HG03060 (cell line): ENCODE results near the gene CCDC92B.
"Not testable (repeated sequence)": the region's sequence is repeated elsewhere in the genome, so short reads cannot be mapped to it uniquely, and the experiment has no call there.

Source experiments
- ATAC-seq: cut with Tn5 transposase; IDR thresholded peaks from one replicate; pipeline ENCODE4 v1.9.1; 2021; ENCODE audit warnings: low read depth, moderate number of reproducible peaks; ENCODE audit not compliant: unreplicated experiment

Gene CCDC92B

GRCh38 chr17:2749058-2749783 lies at the start of gene CCDC92B:
Gene CCDC92B (minus strand): TSS chr17:2749652. CDS start chr17:2735145, 14,507 bp downstream.
- ATAC-seq: no peak

DNA sequence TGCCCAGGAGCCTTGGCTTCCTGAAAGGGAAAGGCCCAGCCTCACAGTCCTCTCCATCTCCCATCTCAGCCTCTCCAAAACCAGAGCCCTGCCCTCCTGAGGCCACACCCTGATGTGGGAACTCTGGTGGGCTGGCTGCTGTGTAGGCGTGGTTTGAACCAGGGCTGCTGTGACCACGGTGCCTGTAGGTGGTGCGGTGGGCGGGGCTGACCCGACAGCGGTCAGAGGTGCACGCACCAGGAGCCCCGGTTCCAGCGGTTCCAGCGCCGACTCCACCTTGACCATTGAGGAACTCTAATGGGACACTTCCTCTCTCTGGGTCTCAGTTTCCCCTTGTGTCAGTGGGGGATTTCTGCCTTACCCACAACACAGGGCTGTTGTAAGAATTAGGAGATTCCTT lies 49.2 kb upstream of the CCDC92B start:
- no peak for ATAC-seq

- no peak for ATAC-seq
Measured at GRCh38 chr17:2798188-2798587, 48.7 kb upstream of the CCDC92B start.

- ATAC-seq: no peak
Measured at GRCh38 chr17:2797637-2798036, 48.2 kb upstream of the CCDC92B start.

- ATAC-seq: no peak
Measured at GRCh38 chr17:2797226-2797625, 47.8 kb upstream of the CCDC92B start.

GRCh38 chr17:2796164-2797125 lies 47.0 kb upstream of the CCDC92B start, which contains the start of gene RAP1GAP2:
Gene RAP1GAP2 (plus strand): TSS chr17:2796438. CDS start chr17:2796528, 90 bp downstream.
- no peak for ATAC-seq

GRCh38 chr17:2795441-2796163 lies 46.1 kb upstream of the CCDC92B start:
- no peak for ATAC-seq

GRCh38 chr17:2794111-2794803 lies 44.8 kb upstream of the CCDC92B start:
- no peak for ATAC-seq

- no peak for ATAC-seq
Measured at GRCh38 chr17:2792366-2793169, 43.1 kb upstream of the CCDC92B start.

- no peak for ATAC-seq
Measured at GRCh38 chr17:2789700-2790099, 40.2 kb upstream of the CCDC92B start.

- no peak for ATAC-seq
Measured at GRCh38 chr17:2786176-2786881, 36.9 kb upstream of the CCDC92B start.

DNA sequence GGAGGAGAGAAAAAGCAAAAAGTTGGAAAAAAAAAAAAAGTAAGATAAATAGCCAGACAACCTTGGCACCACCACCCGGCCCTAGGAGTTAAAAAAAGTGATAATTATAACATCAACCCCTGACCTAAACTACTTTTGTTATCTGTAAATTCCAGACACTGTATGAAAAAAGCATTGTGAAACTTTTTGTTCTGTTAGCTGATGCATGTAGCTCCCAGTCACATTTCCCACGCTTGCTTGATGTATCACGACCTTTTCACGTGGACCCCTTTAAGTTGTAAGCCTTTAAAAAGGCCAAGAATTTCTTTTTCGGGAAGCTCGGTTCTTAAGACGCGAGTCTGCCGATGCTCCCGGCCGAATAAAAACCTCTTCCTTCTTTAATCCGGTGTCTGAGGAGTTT lies 35.9 kb upstream of the CCDC92B start:
- not testable (repeated sequence) for ATAC-seq

DNA sequence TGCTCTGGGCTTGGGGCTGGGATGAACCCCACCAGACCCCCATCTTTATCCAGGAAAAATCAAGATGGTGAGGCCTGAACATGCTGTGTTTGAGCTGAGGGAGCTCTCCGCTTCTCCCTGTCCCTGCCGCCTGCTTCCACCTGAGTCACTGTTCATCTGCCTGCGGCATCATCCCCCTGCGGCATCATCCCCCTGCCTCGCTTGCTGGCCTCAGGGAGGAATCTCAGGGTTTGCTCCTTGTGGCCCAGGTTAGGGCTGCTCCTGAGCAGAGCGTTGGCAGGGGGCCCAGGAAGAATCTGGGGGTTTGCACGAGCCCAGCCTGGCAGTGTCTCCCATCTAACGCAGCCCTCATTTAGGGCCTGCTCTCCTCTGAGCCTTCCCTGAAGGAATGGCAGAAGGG lies 35.4 kb upstream of the CCDC92B start:
- no peak for ATAC-seq

GRCh38 chr17:2783310-2784030 lies 34.0 kb upstream of the CCDC92B start:
- ATAC-seq: no peak

GRCh38 chr17:2782055-2782454 lies 32.6 kb upstream of the CCDC92B start:
- ATAC-seq: no peak

- not testable (repeated sequence) for ATAC-seq
Measured at GRCh38 chr17:2781598-2781997, 32.1 kb upstream of the CCDC92B start.

DNA sequence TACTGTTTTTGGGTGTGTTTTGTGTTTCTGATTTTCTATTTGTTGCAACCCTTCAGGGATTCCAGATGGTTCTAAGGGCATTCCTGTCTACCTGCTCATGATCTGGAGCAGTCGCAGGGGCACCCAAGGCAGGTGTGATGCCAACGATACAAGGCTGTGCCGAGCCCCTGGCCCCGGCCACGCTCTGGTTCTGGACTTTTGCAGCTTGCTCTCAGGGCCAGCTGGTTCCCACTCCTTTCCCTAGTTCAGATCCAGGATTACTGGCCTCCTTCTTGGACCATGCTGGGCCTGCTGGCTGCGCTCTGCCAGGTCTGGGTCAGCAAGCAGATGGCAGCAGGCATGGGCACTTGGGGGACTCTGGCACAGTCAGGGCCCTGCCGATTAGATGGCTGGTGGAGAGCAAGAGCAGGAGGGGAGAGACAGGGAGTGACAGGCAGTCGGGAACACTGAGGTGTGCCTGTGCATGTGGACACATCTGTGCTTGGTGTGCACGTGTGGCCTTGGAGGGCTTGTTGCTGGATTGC lies 31.5 kb upstream of the CCDC92B start:
- no peak for ATAC-seq

- ATAC-seq: no peak
Measured at GRCh38 chr17:2780256-2780655, 30.8 kb upstream of the CCDC92B start.
